ENCODE results near the gene IPO4. TPM values are rescaled to one million over a fixed set of nuclear protein-coding genes. Genes with fewer than 3 reads are reported as not detected.

IPO4 gene
- total and polyA plus RNA-seq, 2 of the 13 experiments (the other 11 are each of a cell fraction or from before 2014, with no cell fraction given): 39.0 to 179 TPM

DNA sequence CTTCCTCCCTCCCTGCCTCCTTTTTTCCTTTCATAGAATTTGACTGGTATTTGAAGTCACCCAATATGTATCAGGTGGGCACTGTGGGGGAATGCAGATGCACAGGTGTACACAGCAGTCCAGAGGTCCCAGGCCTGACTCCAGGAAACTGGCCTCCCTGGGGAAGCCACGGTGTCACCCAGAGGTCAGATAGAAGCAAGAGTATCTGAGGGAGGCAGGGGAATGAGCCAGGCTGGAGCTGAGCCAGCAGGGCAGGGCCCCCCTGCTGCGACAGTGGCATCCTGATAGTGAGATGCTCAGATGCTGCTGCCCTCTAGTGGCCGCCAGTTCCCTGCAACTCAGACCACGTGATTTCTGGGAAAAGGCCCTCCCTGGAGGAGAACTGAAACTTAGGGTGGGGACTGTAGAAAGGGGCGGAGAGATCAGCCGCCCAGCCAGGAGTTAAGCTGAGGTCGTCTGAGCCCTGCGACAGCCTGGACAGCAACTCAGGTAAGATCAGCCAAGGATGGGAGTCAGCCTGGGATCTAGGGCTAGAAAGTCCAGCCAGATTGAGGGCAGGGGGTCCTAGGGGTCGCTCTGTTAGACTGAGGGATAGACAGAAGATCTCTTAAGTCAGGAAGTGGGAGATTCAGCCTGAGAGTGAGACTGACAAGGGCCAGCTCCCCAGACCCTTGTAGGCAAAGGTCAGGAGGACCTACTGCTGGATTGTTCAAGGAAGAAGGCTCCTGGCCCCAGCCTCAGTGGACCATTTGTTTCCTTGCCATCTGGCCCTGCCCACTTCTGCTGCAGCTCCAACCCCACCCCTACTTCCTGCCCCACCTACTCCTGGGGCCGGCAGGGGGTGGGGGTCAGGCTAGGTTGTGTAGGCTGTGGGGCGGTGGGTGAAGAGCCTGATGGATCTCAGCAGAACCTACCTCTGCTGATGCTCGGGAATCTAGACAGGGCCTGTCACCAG, 27.5 kb downstream of the IPO4 start, which contains the start of gene IRF9 (continued):
- no peak for TF ChIP-seq AKNA (CRISPR knock-in tag; IDR thresholded peaks at IDR 0.05; ENCODE audit: borderline replicate concordance)
- TF ChIP-seq XBP1 (CRISPR knock-in tag; IDR thresholded peaks at IDR 0.05): 0 out of 2 replicates have a peak, but pooled peaks have one; percentile 64
- peak; percentile 82 for TF ChIP-seq HNF4A (CRISPR knock-in tag; IDR thresholded peaks at IDR 0.05)
- no peak for TF ChIP-seq LBX2 (CRISPR knock-in tag; IDR thresholded peaks at IDR 0.05; ENCODE audit: borderline replicate concordance)
- TF ChIP-seq ZNF646 (CRISPR knock-in tag; IDR thresholded peaks at IDR 0.05): no peak
- TF ChIP-seq BORCS8-MEF2B (CRISPR knock-in tag; IDR thresholded peaks at IDR 0.05): peak; percentile 94
- peak; percentile 90 for TF ChIP-seq ZNF607 (CRISPR knock-in tag; IDR thresholded peaks at IDR 0.05; ENCODE audit: borderline replicate concordance)
- TF ChIP-seq GABPB1 (CRISPR knock-in tag; IDR thresholded peaks at IDR 0.05): peak; percentile 88
- TF ChIP-seq CEBPG (CRISPR knock-in tag; IDR thresholded peaks at IDR 0.05): peak; percentile 87
- no peak for TF ChIP-seq GABPA (IDR thresholded peaks at IDR 0.05; ENCODE audit: low read depth, low read length)
- peak; percentile 84 for TF ChIP-seq GABPA (CRISPR knock-in tag; IDR thresholded peaks at IDR 0.05; ENCODE audit: low read depth)

All from HepG2 (cell line).